Measurements from ENCODE around the gene EYA4.

EYA4 gene

GRCh38 chr6:133240511-133241085, 559 bp upstream of the EYA4 start (continued):
- TF ChIP-seq ZNF133 (tag by site-specific recombination; IDR thresholded peaks at IDR 0.05) = no peak
- TF ChIP-seq PRDM6 (tag by site-specific recombination; IDR thresholded peaks at IDR 0.05) = no peak
- TF ChIP-seq IKZF3 (tag by site-specific recombination; IDR thresholded peaks at IDR 0.05) = no peak
- no peak for TF ChIP-seq ZNF132 (tag by site-specific recombination; IDR thresholded peaks at IDR 0.05; ENCODE audit: borderline replicate concordance)
- 0 out of 2 replicates have a peak, but pooled peaks have one; percentile 33 for TF ChIP-seq ZFP37 (tag by site-specific recombination; IDR thresholded peaks at IDR 0.05)
- no peak for TF ChIP-seq ZNF654 (tag by site-specific recombination; IDR thresholded peaks at IDR 0.05; ENCODE audit: low read depth)
- no peak for TF ChIP-seq ZNF76 (tag by site-specific recombination; IDR thresholded peaks at IDR 0.05; ENCODE audit: borderline replicate concordance, low read depth)
- TF ChIP-seq YY2 (tag by site-specific recombination; IDR thresholded peaks at IDR 0.05) = no peak
- TF ChIP-seq ZBTB8A (tag by site-specific recombination; IDR thresholded peaks at IDR 0.05) = no peak
- no peak for TF ChIP-seq ZNF280D (tag by site-specific recombination; IDR thresholded peaks at IDR 0.05)
- TF ChIP-seq ZNF138 (tag by site-specific recombination; IDR thresholded peaks at IDR 0.05; ENCODE audit: borderline replicate concordance) = no peak
- TF ChIP-seq ZBTB26 (tag by site-specific recombination; optimal IDR thresholded peaks at IDR 0.05) = no peak
- peak; percentile 69 for TF ChIP-seq ZBTB20 (tag by site-specific recombination; IDR thresholded peaks at IDR 0.05)
- no peak for TF ChIP-seq ZNF585B (tag by site-specific recombination; IDR thresholded peaks at IDR 0.05)
- TF ChIP-seq ZNF544 (tag by site-specific recombination; IDR thresholded peaks at IDR 0.05) = no peak
- no peak for TF ChIP-seq ZNF596 (tag by site-specific recombination; IDR thresholded peaks at IDR 0.05)
- no peak for TF ChIP-seq OSR2 (tag by site-specific recombination; IDR thresholded peaks at IDR 0.05)
- no peak for TF ChIP-seq ZNF16 (tag by site-specific recombination; IDR thresholded peaks at IDR 0.05; ENCODE audit: low read depth)
- no peak for TF ChIP-seq ZNF239 (tag by site-specific recombination; IDR thresholded peaks at IDR 0.05)
- TF ChIP-seq ZNF23 (tag by site-specific recombination; IDR thresholded peaks at IDR 0.05; ENCODE audit: borderline replicate concordance) = no peak
- TF ChIP-seq ZFHX2 (tag by site-specific recombination; conservative IDR thresholded peaks at IDR 0.05) = no peak
- no peak for TF ChIP-seq RBAK (tag by site-specific recombination; IDR thresholded peaks at IDR 0.05)
- no peak for TF ChIP-seq ZFP41 (tag by site-specific recombination; IDR thresholded peaks at IDR 0.05; ENCODE audit: borderline replicate concordance)
- no peak for TF ChIP-seq EGR2 (tag by site-specific recombination; IDR thresholded peaks at IDR 0.05; ENCODE audit: low read depth)
- TF ChIP-seq ZNF221 (tag by site-specific recombination; IDR thresholded peaks at IDR 0.05; ENCODE audit: borderline replicate concordance) = no peak
- TF ChIP-seq ZNF354C (tag by site-specific recombination; IDR thresholded peaks at IDR 0.05; ENCODE audit: borderline replicate concordance, low read depth) = no peak
- peak; percentile 48; the same call in 1 of the 2 replicates for TF ChIP-seq ZBTB11 (tag by site-specific recombination; conservative IDR thresholded peaks at IDR 0.05; ENCODE audit: low read depth)
- TF ChIP-seq SETDB1 (IDR thresholded peaks at IDR 0.05; ENCODE audit: insufficient read length, low read length) = no peak
- no peak for TF ChIP-seq ZNF10 (tag by site-specific recombination; IDR thresholded peaks at IDR 0.05)
- TF ChIP-seq ZNF341 (tag by site-specific recombination; IDR thresholded peaks at IDR 0.05; ENCODE audit: low read depth) = peak; percentile 77
- peak; percentile 65 for TF ChIP-seq ZNF501 (tag by site-specific recombination; IDR thresholded peaks at IDR 0.05)
- no peak for TF ChIP-seq BCL11B (tag by site-specific recombination; IDR thresholded peaks at IDR 0.05; ENCODE audit: low read depth)
- no peak for TF ChIP-seq ZNF416 (tag by site-specific recombination; IDR thresholded peaks at IDR 0.05)
